NCI-H1930 (cell line): Measurements from ENCODE around the gene HSPA9.

Source experiments
- DNase-seq, 2 experiments: peaks; one replicate each; lab custom pipeline; 2025; lab: John Stamatoyannopoulos, UW

The HSPA9 gene

DNA sequence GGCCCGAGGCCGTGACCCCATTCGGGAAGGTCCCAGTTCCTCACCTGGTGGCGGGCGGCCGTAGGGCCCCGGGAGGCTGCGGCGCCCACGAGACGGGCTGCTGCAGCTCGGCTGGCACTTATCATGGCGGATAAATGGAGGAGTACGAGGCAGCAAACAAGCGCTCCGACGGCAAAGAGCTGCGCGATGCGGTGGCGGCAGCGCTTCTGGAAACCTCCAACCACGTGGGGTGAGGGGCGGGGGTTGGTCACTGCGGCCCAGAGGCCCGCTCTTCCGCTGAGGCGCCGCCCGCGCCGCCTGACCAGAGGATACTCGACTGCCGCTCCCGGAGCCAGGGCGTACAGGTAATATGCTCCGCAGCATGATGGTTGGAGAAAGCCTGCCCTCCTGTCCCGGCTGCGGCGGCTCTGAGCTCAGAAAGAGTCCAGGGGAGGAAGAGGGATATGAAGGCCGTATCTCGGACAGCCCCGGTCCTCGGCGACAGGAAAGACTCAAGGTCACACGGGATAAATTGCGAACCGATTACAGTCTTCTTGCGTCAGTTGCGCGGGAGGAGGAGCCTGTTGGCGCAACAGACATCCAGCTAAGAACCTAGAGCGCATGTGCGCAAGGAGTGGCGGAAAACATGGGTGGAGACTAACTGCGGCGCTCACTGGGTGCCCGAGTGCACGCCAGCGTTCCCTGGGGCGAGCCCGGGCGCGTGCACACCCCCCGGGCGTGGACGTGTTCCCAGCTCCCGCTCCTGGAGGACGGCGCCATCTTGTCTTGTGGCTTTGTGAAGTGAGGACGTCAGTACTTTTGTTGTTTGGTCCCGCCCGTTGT lies at the start of gene HSPA9:
Gene HSPA9 (minus strand): TSS at position 208 of the 822 bp plus-strand sequence. CDS start 83 bp downstream, at position 125.
- DNase-seq, result peak; percentile 95 to 97

DNA sequence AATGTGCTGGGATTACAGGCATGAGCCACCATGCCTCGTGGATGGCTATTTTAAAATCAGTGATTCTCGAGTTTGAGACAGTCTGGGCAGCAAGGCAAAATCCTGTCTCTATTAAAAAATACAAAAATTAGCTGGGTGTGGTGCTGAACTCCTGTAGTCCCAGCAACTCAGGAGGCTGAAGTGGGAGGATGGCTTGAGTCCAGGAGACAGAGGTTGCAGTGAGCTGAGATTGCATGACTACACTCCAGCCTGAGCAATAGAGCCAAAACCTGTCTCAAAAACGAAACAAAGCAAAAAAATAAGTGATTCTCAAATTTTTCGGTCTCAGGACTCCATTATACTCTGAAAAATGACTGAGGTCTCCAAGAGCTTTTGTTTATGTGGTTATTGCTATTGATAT lies 47.9 kb upstream of the HSPA9 start:
- DNase-seq, result no peak

DNA sequence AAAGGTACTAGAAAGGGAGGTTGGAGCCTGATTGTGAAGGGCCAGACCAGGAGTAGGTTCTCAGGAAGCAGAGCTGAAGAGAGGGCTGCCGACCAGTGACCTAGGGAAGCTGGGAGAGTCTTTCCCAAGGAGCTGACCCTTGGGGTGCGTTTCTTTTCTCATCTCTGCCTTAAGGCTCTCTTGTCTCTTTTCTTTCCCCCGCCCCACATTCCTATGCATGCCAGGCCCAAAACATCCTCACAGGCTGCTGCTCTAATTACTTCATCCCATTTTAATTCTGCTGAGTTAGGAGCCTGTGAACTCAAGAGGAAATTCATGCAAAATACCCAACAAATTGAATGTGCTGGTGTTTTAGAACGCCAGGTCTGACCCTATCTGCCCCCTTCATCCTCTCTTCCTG lies 46.9 kb upstream of the HSPA9 start:
- no peak for DNase-seq

DNA sequence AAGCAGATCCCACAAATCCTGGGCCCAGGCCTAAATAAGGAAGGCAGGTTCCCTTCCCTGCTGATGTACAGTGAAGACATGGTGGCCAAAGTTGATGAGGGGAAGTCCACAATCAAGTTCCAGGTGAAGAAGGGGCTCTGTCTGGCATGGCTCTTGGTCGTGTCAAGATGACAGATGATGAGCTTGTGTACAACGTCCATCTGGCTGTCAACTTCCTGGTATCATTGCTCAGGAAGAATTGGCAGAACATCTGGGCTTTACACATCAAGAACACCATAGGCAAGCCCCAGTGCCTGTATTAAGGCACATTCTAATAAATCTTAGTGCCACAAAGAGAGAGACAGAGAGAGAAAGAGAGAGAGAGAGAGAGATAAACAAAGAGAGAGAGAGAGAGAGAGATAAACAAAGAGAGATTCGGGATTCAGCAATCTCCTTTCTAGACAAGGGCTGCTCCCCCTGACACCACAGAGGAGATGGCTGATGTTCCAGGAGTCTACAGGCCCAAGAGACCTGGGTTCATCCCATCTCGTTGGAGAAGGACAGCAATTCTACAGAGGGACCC lies 45.5 kb upstream of the HSPA9 start:
- no peak for DNase-seq

DNA sequence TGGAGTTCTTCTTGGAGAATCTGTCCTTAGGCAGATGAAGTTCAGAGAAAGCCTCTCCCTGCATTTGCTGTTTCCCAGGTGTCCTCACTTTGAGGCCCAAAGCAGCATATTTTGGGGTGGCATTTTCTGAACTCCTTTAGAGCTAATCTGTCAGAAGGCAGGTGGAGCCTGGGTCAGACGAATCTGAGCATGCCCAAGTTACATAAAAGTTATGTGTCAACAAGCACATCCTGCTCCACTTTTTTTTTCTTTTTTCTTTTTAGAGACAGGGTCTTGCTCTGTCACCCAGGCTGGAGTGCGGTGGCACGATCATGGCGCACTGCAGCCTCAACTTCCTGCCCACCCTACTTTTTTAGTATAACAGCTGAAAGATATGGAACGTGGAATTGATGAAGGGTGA lies 41.3 kb upstream of the HSPA9 start:
- no peak for DNase-seq

DNA sequence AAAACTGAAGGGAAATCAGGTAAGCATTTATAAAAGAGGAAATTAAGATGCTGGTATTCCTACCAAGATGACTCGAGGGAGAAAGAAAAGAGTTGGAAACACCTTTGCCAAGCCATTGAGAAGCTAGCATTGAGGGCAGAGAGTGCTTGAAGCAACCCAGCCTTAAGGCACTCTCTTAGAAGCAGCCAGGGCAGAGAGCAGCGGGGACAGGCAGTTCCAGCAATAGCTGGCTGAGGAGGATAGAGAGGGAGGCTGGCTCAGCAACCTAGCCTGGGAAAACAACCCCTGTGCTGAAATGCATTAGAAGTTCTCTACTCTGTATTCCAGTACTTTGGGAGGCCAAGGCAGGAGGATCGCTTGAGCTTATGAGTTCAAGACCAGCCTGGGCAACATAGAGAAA lies 40.3 kb upstream of the HSPA9 start:
- DNase-seq, result no peak

DNA sequence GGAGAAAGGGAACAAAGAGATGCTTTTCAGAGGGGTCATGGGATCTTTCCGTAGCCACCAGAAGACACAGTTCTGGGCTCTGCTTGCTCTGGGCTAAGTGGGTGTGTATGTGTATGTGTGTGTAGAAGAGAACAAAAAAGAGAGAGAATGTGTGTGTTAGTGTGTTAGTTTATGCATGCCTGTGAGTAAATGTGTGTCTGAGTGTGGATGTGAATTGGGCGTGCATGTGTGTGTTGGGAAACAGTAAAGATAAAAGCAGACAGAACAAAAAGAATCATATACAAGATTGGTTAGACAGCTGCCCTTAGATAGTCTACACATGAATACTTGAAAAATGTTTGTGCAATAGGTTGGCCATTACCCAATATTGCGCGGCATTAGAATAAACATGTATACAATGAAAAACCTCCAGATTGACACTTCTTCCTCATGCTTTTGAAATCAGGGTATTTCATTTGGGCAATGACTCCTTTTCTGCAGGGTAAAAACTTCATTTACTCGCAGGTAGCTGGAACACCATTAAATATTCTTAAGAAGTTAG lies 36.5 kb upstream of the HSPA9 start:
- no peak for DNase-seq

GRCh38 chr5:138610918-138611677 lies 35.9 kb upstream of the HSPA9 start:
- DNase-seq, result peak; percentile 33 to 46

DNA sequence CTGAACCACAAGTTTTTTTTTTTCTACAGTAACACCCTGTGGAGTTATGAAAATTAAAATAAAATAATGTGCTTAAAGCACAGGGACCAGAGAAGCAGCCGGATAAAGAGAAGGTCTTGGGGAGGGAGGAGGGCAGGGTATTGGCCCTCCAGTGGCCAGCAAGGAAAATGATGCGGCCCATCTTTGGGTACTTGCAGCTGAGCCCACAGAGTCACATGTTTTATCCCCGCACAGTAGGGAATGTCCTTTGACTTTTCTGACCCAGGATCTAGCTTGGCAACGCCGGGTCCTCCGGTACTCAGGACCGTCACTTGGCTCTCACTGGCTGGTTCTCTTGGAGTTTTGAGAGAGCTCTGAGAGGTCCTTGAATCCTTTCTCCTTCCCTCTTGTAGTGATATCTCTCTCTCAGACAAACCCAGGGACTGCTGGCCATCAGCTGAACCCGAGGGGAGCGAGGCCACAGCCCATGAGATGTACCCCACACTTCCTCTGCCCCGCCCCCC lies 35.3 kb upstream of the HSPA9 start:
- DNase-seq, result no peak

DNA sequence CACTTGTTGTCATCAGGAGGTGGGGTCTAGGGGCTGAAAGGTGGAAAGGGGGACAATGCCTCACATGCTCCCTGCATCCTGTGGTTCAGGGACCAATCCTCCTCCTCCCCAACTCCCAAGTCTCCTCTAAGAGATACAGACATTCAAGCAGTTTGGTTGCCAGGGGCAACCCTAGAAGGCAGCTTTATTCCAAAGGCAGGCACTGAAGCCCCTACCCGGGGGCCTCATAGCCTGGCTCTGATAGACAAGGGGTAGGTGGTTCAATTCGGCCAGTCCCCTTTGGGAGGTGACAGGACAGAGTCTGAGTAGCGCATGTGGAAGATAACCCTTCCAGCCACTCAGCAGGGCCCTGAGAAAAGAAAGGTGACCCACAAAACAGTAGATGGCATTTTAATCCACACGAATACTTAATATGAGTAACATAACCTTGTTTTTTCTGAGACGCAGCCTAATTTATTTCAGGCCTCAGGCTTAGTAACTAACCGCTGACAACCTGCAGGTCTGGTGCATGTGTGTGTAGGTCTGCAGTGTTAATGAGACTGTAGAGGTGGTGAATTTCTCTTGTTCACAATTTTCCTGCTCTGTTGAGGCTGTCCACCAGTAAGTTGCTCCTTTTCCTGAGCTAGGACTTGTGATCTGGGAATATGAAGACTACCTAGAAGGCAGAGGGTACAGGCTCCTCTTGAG lies 31.3 kb upstream of the HSPA9 start:
- no peak for DNase-seq

GRCh38 chr5:138605254-138605972 lies 30.2 kb upstream of the HSPA9 start:
- DNase-seq, result no peak

- DNase-seq, result no peak
These were observed 29.1 kb upstream of the HSPA9 start for GRCh38 chr5:138604176-138604785.

DNA sequence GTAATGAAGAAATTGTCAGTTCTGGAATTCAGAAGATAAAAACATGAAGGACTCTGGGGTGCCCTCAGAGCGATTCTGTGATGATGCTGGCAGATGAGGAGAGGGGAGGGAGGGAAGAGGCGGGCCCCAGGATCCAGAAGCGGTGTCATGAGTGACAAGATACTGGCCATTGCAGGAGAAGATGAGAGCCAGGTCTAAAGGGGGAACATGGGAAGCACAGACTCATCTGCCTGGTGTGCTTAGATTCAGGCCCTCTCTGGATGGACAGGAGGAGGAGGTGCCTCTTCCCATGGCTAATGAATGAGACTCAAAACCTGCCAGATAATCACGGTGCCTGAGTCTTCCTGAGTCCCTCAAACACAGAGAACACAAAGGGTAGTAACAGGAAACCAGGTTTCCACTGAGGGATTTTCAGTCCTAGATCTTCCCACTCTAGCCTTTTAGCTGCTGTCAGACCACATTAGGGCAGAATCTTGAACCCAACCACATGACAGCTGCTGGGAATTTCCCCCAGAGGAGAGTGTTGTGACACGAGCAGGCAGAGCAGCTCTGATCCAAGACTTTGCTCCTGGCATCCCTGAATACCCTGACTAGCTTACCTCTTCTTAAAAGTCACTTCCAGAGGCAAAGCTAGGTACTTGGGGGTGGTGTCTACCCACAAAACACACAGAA lies 28.2 kb upstream of the HSPA9 start:
- no peak for DNase-seq

DNA sequence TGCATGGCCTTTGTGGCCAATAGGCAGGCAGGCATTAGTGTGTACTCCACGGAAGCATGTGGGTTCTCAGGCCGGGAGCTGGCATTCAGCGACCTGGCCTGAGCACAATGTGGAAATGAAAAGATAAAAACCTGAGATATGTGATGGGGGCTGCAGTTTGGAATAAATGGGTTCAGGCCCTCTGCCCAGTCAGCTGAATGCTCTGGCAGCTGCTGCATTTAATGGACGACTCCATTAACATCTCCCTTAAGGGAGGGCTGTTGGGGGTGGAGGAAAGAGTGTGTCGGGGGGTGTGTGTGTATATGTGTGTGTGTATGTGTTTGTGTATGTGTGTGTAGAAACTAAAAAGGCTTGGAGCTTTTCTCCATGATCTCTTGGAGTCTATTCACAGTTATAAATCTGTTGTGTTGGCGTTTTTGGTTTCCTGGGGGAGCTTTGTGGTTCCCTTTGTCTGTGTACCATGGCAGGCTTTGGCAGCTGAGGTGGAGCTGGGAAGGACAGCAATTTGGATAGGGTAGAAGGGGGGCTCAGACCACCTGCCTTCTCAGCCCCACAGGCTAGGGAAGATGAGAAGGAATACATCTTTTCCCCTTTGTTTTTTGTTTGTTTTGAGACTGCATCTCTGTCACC lies 27.3 kb upstream of the HSPA9 start:
- no peak for DNase-seq

DNA sequence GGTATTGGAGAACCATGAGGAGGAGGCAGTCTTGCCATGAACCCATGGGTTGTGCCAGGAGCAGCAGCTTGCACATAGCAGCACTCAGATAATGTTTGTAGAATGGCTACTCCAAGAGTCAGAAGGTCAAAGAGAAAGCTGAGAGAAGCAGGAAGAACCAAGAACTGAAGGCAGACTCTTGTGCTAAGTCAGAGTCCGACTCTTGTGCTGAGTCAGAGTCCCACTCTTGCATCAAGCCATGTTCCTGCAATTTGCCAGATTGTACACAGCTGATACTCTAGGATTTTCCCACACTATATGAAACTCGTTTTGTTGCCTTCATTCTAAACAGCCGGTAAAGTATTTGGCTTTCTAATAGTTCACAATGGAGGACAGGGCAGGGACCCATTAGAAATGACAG lies 26.2 kb upstream of the HSPA9 start:
- DNase-seq, result no peak

DNA sequence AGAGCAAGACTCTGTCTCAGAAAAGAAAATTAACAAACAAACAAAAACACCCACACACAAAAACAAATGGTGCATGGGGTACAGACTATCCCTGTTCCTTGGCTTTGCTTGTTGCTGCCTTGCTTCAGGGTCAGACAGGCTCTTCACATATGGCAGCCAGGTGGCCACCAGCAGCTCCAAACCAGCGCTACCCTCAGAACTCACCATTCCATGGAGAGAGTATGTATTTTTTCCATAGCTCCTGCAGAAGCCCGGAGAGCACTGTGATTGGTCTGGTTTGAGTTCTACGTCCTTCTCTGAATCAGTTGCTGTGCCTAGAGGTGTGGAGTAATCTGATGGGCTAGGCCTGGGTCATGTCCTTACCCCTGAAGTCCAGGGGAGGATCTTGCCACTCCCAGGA lies 25.2 kb upstream of the HSPA9 start:
- no peak for DNase-seq

GRCh38 chr5:138597661-138598400 lies 22.6 kb upstream of the HSPA9 start:
- no peak for DNase-seq

DNA sequence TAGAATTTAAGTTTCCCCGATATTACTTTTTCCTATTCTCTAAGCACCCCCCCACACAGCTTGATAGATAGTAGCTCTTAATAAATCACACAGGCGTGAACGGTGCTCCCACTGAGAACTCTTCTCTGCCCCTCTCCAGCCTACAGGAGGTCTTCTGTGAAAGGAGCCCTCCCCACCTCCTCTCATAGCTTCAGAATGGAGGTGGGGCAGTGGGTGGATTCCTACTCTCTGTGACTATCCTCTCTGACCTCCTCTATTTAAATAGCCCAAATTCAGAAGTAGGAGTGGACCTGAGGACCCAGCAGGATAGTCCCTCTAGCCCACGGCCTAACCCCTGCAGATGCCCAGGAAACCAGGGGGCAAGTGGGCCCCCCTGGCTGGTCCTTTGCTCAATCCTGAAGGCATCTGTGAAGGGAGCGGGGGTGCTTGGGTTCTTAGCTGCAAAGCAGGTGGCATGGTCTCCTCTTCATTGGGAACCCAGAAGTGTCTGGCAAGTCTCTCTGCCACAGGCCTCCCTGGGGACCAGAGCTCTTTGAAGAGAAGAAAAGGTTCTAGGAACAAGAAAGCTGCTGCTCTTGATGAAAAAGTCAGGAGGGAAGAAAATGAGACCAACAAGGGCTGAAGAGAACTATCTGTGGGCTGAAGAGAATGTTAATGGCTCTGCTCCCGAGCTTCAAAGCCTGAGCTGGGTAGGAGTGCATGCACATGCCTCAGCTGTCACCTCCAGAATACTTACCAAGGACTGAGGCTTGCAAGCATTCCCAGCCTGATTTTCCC lies 21.1 kb upstream of the HSPA9 start:
- DNase-seq, result no peak
